Stimulated activated naive CD4-positive, alpha-beta T cell (primary cell): ENCODE results near the gene SEPSECS.

ENCODE experiments used
- DNase-seq, 6 experiments: peaks; one replicate each; lab custom pipeline; 2025; lab: John Stamatoyannopoulos, UW

Gene SEPSECS

GRCh38 chr4:25155947-25156346 is 4.3 kb downstream of the SEPSECS start:
- no peak for DNase-seq

- DNase-seq: no peak
Measured at GRCh38 chr4:25154594-25155265, 5.5 kb downstream of the SEPSECS start.

- no peak for DNase-seq
Measured at GRCh38 chr4:25146076-25146475, 14.2 kb downstream of the SEPSECS start.

- peak in 2 of 6 experiments; percentile 1 for DNase-seq
Measured at GRCh38 chr4:25144870-25145481, 15.3 kb downstream of the SEPSECS start.

DNA sequence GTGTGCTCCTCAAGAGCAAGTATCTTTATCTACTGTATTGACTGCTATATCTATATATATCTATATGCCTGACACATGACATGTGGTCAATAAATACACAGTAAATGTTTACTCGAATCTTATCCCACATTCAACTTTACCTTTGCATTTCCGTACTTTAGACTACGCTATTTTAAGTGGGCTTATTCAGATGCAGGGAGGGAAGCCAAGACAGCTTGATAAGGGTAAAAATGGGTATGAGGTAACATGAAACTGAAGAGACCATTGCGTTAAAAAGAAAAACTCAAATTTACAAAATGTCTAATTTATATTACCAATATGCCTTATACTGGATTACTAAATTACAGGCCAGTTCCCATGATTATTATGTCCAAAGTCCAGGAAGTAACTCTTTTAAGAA is 17.8 kb downstream of the SEPSECS start:
- DNase-seq: no peak

DNA sequence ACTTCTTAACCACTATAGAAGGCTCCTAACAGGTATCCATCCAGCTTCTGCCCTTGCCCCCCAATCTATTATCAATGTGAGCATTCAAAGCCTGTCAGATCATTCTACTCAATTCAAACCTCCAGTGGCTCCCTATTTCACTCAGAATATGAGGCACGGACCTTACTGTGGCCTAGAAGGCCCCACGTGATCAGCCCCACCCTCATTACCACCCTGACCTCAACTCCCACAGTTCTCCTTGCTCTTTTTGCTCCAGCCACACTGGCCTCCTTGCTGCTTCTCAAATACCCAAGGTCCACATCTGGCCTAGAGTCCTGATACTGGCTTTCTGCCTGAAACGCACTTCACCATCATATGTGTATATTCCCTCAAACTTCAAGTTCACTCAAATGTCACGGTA is 18.7 kb downstream of the SEPSECS start:
- no peak for DNase-seq

DNA sequence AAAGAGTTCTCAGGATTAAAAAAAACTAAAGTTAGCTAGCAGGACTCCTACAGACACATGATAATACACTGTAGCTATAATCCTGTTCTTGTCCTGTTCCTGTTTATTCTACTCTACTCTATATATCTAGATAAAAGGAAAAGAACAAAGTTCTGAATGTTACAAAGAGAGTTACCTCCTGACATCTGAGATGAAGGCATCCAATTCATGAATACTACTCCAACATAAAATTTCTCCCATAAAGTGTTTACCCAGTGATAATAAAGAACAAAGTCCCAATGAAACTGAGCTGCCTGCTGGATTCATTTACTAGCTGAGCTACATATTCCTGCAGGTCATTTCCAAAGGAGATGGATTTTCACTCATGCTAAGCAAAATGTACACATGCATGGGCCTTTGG is 27.1 kb downstream of the SEPSECS start:
- no peak for DNase-seq

DNA sequence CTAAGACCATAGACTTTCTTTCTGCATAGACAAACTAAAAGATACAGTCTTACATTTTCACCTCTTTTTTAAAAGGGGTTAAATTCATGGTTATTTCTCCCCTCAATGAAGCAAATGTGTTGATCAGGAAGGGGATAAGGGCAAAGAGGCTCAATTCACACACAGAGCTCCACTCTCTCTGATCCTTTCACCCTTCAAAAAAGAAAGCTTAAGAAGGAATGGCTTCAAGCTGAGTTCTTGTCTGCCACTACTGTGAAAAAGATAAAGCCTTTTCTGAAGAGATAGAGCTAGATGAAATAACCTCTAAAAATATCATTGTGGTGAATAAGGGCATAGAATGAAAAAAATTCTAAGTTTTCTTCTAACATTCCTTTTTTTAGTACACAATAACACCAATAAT is 28.3 kb downstream of the SEPSECS start:
- DNase-seq: no peak

DNA sequence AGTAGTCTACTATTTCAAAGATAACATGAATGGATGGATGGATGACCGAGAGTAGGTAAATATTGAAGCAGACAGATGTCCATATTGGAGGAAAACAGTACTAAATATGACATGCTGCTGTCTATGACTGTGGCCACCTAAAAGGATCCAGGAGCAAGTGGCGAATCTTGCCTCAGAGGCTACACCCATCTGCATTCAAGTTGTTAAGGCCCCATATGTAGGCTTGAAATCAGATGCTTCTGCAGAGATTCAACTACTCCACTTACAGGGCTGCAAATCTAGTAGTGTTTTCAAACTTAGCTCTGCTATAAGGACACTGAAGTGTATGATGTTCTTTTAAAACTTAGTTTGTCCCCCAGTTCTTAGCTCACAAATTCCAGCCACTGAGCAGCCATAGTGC is 28.9 kb downstream of the SEPSECS start:
- no peak for DNase-seq

DNA sequence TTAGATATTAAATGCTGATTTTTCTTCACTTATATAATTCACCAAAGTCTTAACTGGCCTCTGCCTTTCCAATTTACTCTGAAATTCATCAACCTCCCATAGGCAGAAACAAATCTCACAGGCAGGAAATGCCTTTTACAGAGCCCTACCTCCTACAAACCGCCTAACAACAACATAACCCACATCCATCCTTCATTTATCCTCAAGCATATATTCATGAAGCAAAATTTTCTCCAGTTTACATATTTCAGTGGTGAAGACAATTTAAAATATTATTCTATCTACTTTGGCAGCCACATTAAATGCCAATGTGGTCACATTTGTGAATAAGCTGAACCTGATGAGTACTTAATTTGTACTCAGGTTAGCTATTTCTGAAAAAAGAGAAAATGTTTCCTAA is 30.3 kb downstream of the SEPSECS start:
- DNase-seq: no peak

DNA sequence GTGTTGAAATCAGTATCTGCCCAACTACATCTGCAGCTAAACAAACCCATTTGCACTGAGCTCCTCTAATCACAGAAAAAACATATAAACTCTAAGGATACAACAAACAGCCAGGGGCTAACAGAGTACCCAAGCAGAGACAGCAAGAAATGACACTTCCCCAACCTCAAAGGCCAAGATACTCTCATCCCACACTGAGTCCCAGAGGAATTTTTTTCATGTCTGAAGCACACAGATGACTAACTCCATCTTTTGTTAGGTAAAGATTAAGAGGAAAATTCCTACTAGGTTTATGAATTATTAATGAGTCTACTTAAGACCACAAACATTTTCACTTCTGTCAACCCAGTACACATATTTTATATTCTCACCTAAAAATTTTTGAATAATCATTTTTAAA is 31.6 kb downstream of the SEPSECS start:
- DNase-seq: no peak

DNA sequence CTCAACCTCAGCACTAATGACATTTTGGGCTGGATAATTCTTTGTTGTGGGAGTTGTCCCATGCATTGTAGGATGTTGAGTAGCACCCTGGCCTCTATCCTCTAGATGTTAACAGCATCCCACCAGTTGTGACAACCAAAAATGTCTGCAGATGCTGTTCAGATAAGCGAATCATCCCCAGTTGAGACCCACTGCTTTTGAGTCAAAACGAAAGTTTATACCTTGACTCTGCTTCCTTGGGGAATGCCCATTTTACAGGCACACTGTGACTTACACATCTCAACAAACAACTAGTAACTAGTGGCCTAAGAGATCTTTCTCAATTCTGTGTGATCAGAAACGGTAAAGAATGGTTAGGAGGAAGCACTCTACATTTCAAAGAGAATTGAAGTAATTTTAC is 37.0 kb downstream of the SEPSECS start:
- no peak for DNase-seq

- no peak for DNase-seq
Measured at GRCh38 chr4:25120146-25120940, 39.9 kb downstream of the SEPSECS start.

DNA sequence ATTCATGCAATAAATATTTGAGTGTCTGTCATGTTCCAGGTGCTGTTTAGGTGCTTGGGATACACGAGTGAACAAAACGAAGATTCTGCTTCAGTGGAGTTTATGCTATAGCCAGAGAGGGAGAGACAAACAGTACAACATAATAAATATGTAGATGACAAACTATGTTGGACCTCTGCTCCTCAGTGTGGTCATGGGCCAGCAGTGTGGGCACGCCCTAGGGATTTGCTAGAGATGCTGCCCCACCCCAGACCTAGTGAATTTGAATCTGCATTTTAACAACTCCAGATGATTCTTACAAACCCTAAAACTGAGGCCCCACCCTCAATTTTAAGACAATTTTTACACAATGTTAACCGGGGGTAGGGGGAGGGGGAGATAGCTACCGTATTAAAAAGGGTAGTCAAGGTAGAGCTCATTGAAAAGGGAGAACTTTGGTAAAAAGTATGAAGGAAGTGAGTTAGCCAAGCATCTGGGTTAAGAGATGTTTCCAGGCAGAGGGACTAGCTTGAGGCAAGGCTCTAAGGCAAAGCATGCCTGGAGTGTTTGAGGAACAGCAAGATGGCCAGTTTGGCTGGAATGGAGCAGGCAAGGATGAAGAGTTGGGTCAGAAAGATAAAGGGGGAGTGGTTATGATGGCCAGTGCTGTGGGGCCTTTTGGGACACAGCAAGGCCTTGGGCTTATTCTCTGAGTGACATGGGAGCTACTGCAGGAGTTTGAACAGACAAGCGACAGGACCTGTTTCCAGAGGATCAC is 42.4 kb downstream of the SEPSECS start:
- no peak for DNase-seq

DNA sequence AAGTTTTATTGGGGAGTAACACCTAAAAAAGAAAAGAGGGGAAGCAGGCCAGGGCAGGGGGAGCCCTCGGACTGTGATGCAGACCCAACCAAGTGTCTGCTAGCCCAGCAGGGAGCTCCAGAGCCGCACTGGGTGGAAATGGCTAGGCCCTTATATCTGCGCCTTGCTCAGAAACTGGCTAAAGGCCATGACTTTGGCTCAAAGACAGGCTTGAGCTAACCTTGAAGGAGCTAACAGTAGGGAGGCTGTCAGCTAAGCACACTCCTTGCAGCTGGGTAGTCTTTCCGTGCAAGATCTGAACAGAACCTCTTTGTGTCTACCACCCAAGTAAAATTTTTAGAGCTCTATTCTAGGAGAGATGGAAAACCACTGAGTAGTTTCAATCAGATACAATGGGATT is 43.0 kb downstream of the SEPSECS start:
- DNase-seq: no peak

DNA sequence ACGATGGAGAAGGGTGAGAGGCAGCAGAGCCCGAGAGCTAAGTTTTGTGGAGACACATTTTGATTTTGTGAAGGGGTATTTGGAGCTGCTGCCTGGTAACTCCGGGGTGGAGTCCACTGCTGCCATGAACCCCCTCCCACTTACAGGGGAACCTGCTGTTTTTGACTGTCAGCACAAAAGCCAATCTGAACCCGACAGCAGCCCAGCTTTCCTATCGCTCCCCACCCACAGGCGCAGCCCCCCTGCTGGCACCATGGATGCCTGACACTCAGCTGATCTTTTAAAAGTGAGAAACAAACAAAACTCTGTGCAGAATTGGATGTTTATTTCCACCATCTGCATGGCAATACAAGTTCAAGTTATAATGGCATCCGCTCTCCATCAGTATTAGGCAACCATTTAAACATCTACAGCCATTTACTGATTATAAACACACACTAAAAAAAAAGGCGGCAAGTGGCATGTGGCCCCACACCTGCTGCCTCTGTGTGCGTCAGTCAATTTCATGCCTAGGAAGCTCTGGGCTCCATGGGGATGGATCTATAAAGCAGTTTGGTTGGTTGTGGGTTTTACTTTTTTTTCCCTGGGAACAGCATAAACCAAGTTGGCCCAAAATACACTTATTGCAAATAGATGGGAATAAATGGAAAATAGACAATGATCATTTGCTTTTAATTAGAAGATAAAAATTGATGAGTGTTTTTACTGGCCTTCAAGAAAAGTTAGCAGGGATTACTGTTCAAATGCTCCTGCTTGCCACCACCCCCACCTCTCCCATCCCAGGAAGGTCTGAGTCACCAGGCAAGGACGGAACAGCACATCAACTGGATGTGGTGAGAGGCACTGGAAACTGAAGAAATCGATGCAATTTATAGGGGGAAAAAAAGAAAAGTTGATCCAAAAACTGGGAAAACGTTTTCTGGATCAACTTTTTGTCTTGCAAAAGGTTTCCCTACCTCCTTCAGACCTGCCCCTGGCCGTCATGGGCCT is 46.0 kb downstream of the SEPSECS start:
- no peak for DNase-seq

DNA sequence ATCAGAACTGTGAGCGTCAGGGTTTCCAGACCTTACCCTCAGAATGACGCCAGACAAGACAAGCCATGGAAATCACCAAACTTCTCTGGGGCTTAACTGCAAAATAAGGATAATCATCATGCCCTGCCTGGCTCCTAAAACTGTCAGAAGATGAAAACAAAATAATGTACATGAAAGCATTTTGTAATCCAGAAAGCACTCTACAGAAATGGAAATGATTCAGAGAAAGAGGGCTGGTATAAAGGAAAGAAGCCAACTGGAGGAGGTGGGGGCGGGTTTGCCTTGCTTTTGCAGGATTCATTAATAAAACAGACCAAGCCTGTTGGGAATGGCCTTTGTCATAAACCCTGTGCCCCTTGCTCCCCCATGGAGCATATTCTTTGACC is 47.3 kb downstream of the SEPSECS start:
- DNase-seq: no peak

DNA sequence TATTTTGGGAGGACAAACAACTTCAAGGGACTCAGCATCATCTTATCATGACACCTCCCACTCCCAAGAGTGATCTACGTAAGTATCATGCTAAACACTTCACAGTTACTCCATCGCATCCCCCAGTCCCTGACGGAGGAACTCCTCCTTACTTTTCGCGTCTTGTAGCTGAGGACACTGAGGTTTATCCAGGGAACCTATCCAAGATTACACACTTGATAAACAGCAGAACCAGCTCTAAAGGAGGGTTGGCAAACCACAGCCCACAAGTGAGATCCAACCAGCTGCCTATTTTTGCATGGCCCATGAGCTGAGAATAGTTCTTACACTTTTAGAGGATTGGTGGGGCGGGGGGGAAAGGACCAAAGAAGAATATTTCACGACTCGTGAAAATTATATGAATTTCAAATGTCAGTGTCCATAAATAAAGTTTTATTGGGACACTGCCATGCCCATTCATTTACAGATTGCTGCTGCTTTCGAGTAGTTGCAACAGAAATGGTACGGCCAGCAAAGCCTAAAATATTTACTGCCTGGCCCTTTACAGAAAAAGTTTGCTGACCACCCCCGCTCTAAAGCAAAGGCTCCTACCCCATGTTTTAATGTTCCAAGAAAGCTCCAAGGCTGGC is 47.8 kb downstream of the SEPSECS start:
- no peak for DNase-seq

DNA sequence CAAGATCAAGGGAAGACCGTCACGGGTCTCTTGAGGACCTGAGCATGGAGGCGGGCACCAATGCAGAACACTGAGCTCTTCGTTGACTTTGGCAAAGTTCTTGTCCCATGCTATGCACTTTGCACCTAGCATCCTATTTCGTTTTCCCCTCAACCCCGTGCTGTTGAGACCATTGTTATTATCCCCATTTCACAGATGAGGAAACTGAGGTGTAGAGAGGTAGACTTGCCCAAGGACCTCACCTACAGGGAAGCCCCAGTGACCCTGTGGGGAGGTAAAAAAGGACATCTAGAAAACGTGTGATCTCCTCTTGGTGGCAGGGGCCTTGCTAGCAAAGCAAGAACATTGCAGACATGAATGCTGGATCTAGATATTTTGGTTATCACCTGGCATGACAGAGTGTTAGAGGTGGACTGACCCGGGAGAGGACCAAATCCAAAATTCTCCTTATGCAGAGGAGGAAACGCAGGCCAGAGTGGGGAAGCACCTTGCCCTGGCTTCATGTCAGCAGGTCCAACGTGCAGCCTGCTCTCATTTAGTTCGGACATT is 48.5 kb downstream of the SEPSECS start:
- no peak for DNase-seq

- DNase-seq: no peak
Measured at GRCh38 chr4:25110527-25111329, 49.5 kb downstream of the SEPSECS start.
